Measurements from ENCODE around the gene FAM177A1. TPM values are rescaled to one million over a fixed set of nuclear protein-coding genes. Genes with fewer than 3 reads are reported as not detected.

The FAM177A1 gene
- total and polyA plus RNA-seq, 2 of the 13 experiments (the other 11 are each of a cell fraction or from before 2014, with no cell fraction given), result 72.9 to 119 TPM

DNA sequence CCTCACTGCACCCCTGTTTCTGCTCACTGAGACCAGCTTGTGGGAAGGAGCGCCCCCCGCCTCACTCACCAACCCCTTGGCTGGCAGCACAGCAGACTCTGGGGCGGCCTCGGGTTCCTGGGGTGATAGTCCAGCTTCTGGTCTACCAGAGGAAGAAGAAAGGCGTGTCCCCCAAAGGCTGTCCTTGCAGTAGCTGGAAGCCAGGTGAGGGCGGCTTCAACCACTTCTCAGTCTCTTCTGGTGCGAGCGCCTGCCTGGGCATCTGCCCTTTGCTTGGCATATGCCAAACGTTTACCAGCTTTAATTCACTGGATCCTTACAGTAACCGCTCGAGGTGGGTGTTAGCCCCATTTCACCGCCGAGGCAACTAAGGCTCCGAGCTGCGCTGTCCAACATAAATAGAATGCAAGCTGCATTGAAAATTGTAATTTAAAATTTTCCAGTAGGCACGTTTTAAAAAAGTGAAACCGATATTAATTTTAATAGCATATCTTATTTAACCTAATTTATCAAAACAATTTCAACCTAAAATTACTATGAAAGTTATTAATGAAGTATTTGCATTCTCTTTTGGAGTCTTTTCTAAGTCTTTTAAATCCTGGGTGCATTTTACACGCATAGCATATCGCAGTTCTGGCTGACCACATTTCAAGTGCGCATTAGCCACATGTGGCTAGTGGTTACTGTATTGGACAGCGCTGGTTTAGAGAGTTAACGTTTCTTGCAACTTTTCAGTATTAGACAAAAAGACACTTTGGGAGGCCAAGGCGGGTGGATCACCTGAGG, 872 bp downstream of the FAM177A1 start (continued):
- TF ChIP-seq ZNF713 (CRISPR knock-in tag; IDR thresholded peaks at IDR 0.05) (peak; percentile 79; the same call in 1 of the 2 replicates), ZSCAN30 (CRISPR knock-in tag; IDR thresholded peaks at IDR 0.05) (no peak), ZNF296 (CRISPR knock-in tag; conservative IDR thresholded peaks at IDR 0.05) (0 out of 2 replicates have a peak, but pooled peaks have one; percentile 4), NCOA2 (CRISPR knock-in tag; IDR thresholded peaks at IDR 0.05) (peak; percentile 37; the same call in 1 of the 2 replicates), KDM5A (IDR thresholded peaks at IDR 0.05; ENCODE audit: borderline replicate concordance, low read length) (peak; percentile 72), ZNF207 (IDR thresholded peaks at IDR 0.05; ENCODE audit: borderline replicate concordance) (no peak), NRL (CRISPR knock-in tag; IDR thresholded peaks at IDR 0.05; ENCODE audit: borderline replicate concordance) (peak; percentile 41; the same call in 1 of the 2 replicates), GLI4 (CRISPR knock-in tag; IDR thresholded peaks at IDR 0.05; ENCODE audit: borderline replicate concordance) (peak; percentile 97; the same call in 1 of the 2 replicates), REST (IDR thresholded peaks at IDR 0.05; ENCODE audit: borderline replicate concordance in 1 of 2, low read depth in 1 of 2, low read length in 2 of 2) (peak in 1 of 2 experiments; percentile 87), TBL1XR1 (IDR thresholded peaks at IDR 0.05; ENCODE audit: borderline replicate concordance, low read length, partially characterized antibody) (peak; percentile 23), HNF4G (IDR thresholded peaks at IDR 0.05; ENCODE audit: borderline replicate concordance, low read depth, low read length) (0 out of 2 replicates have a peak, but pooled peaks have one; percentile 15), HNF4G (CRISPR knock-in tag; IDR thresholded peaks at IDR 0.05; ENCODE audit: borderline replicate concordance, low read depth) (peak; percentile 70; the same call in 1 of the 2 replicates), ZNF10 (CRISPR knock-in tag; IDR thresholded peaks at IDR 0.05; ENCODE audit: borderline replicate concordance, low read depth) (0 out of 2 replicates have a peak, but pooled peaks have one; percentile 8), ZBTB26 (CRISPR knock-in tag; IDR thresholded peaks at IDR 0.05; ENCODE audit: borderline replicate concordance) (no peak), ZNF547 (CRISPR knock-in tag; IDR thresholded peaks at IDR 0.05) (0 out of 2 replicates have a peak, but pooled peaks have one; percentile 8), SSRP1 (CRISPR knock-in tag; IDR thresholded peaks at IDR 0.05) (0 out of 2 replicates have a peak, but pooled peaks have one; percentile 16), ZNF800 (CRISPR knock-in tag; IDR thresholded peaks at IDR 0.05) (0 out of 2 replicates have a peak, but pooled peaks have one; percentile 6)
- TF ChIP-seq, protein P1, sequence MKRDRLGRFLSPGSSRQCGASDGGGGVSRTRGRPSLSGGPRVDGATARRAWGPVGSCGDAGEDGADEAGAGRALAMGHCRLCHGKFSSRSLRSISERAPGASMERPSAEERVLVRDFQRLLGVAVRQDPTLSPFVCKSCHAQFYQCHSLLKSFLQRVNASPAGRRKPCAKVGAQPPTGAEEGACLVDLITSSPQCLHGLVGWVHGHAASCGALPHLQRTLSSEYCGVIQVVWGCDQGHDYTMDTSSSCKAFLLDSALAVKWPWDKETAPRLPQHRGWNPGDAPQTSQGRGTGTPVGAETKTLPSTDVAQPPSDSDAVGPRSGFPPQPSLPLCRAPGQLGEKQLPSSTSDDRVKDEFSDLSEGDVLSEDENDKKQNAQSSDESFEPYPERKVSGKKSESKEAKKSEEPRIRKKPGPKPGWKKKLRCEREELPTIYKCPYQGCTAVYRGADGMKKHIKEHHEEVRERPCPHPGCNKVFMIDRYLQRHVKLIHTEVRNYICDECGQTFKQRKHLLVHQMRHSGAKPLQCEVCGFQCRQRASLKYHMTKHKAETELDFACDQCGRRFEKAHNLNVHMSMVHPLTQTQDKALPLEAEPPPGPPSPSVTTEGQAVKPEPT (CRISPR knock-in tag; IDR thresholded peaks at IDR 0.05; ENCODE audit: low read depth), result peak; percentile 8; the same call in 1 of the 2 replicates
